SW 1271 (cell line): ENCODE data around the gene SYCP1.
"Not testable (repeated sequence)": the region's sequence is repeated elsewhere in the genome, so short reads cannot be mapped to it uniquely, and the experiment has no call there.

Experiments
- DNase-seq, 2 experiments: peaks; one replicate each; lab custom pipeline; 2025; lab: John Stamatoyannopoulos, UW

SYCP1 gene

DNA sequence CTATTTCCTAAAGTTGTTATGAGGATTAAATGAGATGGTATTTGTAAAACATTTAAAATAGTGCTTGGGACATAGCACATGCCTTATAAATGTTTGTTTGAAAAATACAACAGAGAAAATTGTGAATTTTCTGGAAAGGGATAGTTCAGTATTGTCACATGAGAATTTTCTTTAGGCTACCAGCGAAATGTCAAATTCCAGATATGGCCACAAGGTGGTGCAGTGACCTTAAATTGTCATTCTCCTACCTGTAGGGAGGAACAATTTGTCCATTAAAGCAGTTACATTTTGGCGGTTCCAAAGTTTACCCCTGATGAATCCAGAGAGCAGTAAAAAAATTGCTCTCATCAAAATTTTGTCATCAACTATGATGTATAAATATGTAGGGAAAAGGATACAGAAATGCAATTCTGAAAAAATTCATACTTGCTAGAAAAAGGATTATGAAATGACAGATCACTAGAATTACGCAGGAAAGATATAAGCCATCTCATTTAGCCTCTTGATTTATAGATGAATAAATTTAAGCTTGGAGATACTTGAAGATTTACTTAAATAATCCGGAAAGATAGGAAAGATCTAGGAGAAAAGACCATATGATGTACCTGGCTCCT, 124.7 kb downstream of the SYCP1 start:
- DNase-seq, result peak; percentile 1 to 25

DNA sequence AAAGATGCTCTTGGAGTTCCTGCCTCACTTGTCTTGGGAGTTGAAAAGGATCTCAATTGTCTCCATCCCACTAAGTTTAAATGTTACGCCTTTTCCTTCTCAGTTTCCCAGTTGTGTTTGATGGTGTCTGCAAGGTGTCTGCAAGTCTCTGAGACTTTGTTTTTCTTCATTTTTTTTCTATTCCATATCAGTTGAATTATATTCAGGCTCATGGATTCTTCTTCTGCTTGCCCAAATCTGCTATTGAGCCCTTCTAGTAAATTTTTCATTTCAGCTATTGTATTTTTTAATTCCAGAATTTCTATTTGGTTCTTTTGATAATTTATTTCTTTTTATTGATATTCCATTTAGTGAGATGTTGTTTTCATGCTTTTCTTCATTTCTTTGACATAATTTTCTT, 127.6 kb downstream of the SYCP1 start:
- no peak for DNase-seq

DNA sequence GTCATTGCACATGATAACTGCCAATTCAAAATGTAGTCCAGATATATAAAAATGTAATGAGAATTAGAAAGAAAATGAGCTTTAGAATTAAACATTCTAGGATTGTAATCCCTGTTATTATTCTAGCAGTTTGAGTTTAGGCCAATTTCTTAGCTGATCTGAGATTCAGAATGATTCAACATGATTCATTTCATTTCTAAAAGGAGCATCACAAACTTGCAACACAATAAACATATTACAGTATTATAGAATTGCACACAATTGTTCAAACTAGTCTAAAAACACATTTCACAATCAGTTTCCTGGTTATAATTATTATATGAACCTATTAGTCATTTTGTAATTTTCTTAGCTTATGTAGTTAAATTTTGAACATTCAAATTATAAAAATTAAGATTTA, 131.6 kb downstream of the SYCP1 start:
- DNase-seq, result no peak

DNA sequence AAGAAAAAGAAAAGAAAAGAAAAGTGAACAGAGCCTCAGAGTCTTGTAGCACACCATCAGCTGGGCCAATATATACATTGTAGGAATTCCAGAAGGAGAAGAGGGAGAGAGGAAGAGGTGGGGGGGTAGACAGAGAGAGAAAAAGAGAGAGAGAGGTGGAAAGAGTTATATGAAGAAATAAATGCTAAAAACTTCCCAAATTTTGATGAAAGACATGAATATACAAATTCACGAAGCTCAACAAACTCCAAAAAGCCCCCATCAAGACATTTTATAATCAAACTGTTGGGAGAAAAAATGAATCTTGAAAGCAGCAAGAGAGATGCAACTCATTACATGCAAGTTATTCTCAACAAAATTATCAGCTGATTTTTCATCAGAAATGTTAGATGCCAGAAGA, 133.4 kb downstream of the SYCP1 start:
- DNase-seq, result no peak

DNA sequence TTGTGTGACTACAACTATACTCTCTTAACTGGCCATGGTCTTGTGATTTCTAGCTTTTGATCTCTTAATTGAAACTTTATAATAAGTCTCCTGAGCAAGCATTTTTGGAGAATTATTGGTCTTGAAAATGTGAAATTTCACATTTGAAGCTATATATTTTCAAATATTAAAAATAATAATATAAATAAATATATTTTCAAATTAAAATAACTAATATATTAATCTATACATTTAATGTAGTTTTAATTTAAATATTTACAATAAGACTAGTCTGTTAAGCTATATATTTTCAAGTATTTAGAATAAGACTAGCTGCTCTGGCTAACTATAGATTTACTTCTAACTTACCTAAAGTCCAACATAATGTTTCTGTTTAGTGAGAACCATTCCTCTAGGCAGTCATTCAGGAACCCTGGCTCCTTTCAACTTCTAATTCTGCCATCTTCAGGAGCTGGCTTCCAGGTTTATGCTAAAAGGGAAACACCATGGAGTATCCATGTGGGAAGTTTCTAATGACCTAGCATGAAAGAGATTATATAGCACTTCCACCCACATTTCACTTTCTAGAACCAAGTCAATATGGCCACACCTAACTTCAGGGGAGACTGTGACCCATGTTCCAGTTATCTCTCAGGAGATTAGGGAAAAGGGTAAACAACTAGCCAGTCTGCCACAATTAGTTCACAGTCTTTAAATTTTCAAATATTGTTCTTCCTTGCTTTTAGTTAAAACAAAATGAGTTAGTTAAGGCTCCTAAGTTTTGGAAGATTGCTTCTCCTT, 143.0 kb downstream of the SYCP1 start:
- DNase-seq, result no peak

DNA sequence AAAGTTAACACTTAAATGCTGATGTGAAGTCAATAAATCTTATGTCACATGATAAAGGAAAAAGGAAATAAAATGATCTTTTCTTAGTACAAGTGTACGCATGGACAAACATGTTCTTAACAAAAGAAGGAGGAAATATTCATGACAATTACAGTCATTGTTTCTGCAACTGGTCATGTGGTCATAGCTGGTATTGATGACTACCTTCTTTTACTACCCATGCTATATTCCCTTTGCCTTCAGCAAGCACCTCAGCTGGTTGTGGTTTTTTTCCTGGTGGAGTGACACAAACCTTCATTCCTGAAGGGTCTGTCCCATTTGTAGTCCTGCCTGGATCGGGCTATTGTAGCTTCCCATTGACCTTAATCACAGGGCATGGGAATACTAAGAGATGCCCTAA, 151.5 kb downstream of the SYCP1 start:
- DNase-seq, result no peak

DNA sequence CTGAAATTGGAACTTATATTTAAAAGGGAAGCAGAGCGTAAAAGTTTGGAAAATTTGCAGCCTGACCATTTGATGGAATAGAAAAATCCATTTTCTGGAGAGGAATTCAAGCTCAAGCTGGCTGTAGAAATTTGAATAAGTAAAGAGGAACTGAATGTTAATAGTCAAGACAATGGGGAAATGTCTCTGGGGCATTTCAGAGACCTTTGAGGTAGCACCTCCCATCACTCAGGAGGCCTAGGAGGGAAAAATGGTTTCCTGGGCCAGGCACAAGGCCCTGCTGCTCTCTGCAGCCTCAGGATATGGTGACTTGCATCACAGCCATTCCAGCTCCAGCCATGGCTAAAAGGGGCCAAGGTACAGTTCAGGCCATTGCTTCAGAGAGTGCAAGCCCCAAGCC, 157.3 kb downstream of the SYCP1 start:
- DNase-seq, result no peak

DNA sequence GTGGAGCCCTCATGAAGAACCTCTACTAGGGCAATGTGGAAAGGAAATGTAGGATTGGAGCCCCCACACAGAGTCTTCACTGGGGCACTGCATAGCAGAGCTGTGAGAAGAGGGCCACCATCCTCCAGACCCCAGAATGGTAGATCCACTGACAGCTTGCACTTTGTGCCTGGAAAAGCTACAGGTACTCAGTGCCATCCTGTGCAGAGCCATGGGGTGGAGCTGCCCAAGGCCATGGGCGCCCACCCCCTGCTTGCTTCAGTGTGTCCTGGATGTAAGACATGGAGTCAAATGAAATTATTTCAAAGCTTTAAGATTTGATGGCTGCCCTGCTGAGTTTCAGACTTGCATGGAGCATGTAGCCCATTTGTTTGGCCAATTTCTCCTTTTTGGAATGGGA, 157.8 kb downstream of the SYCP1 start:
- no peak for DNase-seq

DNA sequence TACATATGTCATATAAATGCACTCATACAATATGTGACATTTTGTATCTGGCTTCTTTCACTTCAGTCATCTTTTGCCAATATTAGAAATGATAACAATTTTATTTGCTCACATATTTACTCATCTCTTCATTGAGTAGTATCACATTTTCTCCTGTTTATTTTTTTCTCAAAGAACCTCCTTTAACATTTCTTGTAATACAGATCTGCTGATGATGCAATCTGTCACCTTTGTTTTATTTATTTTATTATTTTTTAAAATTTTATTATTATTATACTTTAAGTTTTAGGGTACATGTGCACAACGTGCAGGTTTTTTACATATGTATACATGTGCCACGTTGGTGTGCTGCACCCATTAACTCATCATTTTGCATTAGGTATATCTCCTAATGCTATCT, 159.1 kb downstream of the SYCP1 start:
- no peak for DNase-seq

DNA sequence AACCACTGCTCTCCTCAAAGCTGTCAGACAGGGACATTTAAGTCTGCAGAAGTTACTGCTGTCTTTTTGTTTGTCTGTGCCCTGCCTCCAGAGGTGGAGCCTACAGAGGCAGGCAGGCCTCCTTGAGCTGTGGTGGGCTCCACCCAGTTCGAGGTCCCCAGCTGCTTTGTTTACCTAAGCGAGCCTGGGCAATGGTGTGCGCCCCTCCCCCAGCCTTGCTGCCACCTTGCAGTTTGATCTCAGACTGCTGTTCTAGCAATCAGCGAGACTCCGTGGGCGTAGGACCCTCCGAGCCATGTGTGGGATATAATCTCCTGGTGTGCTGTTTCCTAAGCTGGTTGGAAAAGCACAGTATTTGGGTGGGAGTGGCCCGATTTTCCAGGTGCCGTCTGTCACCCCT, 164.9 kb downstream of the SYCP1 start:
- DNase-seq, result not testable (repeated sequence)

DNA sequence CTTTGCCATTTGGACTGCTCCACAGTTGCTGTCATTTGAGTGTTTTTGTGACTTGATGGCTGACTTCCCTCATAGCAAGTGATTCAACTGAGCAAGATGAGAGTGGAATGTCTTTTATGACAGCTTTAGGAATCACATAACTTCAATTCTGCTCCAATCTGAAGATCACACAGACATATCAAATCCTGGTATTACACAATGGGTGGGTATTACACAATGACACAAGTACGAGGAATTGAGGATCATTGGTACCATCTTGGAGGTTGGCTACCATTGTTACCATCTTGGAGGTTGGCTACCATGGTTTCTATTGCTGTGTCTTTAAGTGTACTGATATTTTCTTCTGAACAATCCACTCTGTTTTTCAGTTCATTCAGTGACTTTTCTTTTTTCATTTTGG, 166.5 kb downstream of the SYCP1 start:
- no peak for DNase-seq

DNA sequence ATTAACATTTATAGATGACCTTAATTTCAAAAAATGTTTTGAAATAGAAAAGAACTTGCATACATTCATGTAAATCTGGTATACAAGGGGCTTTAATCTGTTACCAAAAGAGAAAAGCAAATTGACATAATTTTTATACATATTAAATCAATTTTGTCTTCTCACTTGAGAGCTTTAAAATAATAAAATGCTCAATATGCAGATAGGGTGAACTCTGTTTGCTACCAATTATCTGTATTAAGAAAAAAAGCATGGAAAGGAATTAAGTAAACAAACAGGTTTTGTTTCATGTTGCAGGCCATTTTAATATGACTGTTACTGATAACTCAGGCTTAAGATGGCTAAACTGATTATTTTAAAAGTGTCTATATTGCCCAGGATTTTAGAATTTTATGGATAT, 168.9 kb downstream of the SYCP1 start:
- DNase-seq, result no peak

DNA sequence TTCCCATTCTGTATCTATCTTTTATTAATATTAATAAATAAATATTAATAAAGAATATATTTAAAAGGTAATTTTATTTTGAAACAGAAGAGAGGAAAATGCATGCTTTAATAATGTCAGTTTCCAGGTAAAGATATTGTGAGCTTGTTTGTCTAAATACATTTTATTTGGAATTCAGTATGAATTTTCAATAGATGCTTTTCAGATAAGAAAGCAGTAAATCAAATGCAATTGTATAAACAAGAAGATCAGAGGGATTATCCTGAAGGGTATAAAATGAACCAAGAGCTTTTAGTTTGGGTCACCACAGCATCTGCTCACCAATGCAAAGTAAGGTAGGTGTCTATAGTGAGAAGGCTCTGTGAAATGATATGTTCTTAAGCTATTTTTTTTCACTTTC, 174.9 kb downstream of the SYCP1 start, which contains the start of gene TSHB:
Gene TSHB, plus strand, starts transcription at position 301 of the 400 bp plus-strand sequence. CDS start 3,537 bp downstream, outside the sequence.
- no peak for DNase-seq

DNA sequence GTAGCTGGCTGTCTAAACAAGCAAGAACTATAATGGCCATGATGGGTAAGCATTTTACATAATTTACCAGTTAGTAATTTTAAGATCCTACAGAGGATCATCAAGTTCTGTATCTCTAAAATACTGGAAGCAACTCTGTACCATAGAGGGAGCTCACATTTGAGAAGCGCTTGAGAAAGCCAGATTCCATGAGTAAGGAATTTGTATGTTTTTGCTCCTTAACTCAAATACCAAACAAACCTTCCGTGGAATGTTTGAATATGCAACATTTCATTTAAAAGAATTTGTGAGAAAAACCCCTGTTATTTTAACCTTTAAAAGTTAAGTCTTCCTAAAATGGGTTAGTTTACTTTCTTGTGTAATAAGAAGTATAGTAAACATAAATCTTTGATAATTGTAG, 176.9 kb downstream of the SYCP1 start:
- DNase-seq, result no peak

DNA sequence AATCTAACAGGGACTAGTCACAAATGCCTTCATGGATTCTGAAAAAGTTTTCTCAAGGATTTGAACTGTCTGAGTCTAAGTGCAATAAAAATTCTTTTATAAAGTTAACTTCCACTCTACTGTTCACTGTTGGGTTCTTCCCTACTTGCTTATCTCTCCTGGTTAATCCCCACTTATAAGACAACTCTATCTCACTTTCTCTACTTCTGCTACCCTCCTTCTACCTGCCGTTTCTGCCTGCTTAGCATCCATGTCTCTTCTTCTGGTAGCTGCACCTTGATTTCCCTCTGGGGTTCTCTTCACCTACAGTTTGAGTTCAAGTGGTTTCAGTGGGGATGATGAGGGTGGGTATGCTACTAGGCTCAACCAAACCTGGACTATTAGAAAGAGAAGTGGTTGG, 181.0 kb downstream of the SYCP1 start:
- no peak for DNase-seq

DNA sequence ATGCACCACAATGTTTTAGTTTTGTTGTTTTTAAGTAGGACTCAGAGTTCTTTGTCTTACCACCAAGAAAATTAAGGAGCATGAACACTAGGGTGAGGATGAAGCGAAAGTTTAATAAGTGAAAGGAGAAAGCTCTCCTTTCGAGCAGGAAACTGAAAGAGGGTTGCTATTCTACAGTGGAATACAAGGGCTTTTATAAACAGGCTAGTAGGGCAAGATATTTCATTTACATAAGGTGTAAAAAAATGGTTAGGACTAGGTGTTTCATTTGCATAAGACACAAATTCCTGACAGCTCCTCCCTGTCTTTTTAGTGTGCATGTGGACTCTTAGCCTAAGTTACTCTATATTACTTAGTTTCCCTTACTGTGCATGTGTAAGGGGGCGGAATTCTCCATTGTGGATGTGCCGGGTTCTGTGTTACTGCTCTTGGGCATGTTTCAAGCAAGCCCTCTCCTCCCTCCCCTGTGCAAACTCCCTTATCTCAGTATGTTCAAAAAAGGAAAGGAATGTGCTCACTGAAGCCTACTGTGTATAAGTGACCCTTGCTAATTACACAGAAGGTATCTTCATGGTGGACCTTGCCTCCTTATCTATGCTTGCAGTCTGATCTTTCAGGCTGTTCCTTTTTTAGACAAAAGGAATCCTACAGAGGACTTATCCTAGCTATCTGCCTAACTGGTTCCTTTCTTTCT, 182.3 kb downstream of the SYCP1 start:
- DNase-seq, result no peak

DNA sequence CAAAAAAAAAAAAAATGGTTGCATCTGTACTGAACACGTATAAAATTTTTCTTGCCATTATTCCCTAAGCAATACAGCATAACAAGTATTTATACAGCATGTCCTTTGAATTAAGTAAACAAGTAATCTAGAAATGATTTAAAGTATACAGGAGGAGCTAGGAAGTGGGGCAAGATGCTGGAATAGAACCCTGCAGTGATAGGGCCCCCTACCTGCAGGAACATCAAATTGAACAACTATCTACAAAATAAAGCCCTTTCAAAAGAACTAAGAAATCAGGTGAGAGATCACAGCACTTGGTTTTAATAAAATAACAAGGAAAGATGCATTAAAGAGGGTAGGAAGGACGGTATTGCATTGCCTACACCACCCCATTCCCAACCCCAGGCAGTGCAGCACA, 185.8 kb downstream of the SYCP1 start:
- DNase-seq, result no peak

DNA sequence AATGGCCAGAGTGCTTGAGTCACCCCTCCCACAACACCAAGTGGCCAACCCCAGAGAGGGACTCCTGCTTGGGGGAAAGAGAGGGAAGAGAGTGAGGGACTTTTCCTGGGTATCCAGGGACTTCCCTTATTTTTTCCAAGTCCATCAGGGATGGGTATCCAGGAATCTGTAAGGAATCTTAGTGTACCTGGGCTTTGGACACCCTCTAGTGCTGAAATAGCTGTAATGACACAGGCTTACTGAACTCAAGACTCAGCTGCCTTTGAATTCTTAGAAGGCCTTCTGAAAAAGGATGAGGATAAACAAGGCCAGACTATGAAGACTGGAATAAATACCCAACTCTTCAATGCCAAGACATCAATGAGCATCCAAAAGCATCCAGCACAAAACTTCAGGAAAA, 187.0 kb downstream of the SYCP1 start:
- peak in 1 of 2 experiments; percentile 22 for DNase-seq
